GM19025 (cell line): ENCODE results near the gene NEU2.
"Not testable (repeated sequence)": the region's sequence is repeated elsewhere in the genome, so short reads cannot be mapped to it uniquely, and the experiment has no call there.

Source experiments
- ATAC-seq: cut with Tn5 transposase; IDR thresholded peaks from one replicate; pipeline ENCODE4 v1.9.1; 2021; ENCODE audit warnings: mild to moderate bottlenecking, low read depth, moderate library complexity; ENCODE audit not compliant: unreplicated experiment

Gene NEU2

DNA sequence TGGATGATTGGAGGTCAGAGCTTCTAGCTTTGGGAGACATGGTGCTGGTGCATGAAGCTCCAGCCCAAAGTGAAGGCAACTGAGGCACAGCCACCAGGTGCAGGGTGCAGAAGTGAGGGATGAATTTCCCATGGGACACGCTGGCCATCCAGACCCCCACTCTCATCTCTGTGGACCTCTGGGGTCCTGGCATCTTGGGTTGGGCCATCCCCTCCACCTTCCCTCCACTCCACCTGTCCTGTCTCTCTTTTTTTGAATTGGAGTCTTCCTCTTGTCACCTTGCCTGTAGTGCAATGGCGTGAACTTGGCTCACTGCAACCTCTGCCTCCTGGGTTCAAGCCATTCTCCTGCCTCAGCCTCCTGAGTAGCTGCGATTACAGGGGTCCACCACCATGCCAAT, 22.8 kb upstream of the NEU2 start:
- ATAC-seq, result no peak

DNA sequence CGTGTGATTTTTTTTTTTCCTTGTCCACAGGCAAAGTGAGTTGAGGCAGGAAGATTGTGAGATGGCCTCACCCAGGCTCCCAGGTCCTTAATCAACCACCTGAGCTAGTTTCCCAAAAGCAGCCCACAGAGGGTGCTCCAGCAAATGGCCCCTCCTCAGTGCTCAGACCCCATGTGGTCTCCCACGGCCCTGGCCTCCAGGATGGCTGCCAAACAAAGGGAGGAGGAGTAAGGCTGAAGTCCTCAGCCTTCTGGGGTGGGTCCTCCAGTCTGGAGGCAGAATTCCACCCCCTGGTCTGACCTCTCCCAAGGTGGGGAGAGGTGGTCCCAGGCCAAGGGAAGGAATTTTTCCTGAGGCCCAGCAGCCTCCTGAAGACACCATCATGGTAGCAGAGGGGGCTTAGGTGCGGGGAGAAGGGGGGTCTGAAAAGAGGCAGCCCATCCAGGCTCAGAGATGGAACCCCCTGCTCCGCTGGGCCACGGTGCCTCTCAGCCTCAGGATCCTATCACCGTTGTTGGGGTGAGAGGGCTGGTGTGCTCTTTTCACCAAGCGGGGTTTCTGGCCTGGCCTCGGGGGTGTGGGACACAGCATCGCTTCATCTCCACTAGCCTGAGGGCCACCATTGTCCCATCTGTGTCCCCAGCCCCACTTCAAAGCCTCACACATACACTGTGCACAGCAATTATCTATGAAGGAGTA, 21.8 kb upstream of the NEU2 start:
- ATAC-seq, result no peak

DNA sequence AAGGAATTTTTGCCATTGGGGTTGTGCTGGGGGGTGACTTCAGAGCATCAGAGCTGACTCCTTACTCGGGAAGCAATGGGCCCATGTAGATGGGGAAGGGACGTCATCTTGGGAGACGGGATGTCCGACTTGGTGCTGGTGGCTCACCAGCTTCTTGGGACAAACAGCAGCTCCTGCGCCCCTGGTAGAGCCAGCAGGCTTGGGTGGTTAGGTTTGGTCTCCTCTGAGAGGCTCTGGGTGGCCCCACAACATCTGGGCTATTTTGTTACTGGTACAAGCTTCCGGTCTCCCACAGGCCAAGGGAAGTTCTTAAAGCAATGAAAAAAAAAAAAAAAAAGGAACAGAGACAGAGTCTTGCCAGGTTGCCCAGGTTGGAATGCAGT, 21.2 kb upstream of the NEU2 start:
- ATAC-seq, result no peak

DNA sequence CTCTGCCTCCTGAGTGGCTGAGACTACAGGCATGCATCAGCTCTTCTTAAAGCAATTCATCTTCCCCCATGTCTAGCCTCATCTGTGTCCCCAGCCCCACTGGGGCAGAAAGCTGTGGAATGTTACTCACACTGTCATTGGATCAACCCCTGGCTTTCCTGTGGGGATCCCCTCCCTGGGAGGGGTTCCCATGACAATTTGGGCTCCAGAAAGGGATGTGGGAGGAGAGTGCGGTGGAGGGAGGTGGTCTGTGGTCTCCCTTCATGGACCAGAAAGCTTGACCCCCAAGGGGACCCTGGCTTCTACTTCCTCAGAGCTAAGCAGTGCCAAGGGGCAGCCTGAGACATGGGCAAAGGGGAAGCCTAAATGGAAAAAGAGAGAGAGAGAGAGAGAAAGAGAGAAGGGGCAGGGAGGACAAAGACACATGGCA, 20.8 kb upstream of the NEU2 start:
- no peak for ATAC-seq

DNA sequence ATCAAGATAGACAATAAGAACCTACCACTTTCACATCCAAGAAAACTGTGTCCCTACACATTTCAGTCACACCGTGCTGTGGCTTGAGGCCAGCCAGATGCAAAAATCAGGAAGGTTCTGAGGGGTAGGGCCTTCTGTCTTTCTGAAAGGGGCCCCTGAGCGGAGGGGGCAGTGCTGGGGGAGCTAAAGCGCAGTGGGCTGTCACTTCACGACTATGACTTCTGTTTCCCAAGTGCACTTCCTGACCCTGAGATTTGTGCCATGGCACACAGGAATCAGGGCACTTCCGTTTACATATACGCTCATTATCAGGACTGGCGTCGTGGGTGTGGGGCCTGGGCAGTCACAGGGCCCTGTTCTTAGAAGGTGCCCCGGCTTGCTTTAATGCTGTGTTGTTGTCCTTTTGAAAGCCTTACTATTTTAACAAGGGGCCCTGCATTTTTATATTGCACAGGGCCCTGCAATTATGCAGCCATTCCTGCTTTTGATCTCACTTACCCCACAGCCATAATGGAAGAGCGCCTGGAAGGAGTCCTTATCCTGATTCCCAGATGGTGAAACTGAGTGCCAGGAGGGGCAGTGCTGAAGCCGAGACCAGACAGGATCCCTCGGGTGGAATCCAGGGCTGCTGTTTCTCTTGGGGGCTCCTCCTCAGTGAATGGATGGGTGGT, 20.0 kb upstream of the NEU2 start:
- ATAC-seq, result no peak

DNA sequence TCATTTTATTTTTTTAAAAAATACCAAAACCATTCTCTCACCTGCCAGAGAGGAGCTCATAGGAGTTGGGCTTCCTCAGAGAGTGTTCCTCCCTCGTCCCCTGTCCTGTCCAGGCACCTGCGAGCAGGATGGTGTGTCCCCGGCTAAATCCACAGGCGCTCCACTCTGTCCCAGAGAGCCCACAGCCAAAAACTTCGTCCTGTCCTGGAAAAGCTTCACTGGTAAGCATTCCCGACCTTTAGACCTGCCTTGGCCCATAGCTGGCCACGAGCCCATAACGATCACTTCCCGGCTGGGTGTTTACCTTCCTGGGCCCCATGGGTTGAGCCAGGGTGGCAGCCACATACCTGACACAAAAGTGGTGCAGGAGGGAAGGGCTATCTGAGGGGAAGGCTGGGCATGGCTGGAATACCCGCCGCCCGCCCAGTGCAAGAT, 19.4 kb upstream of the NEU2 start, which contains the start of gene NGEF:
NGEF (minus strand) TSS at position 230 of the 435 bp plus-strand sequence. CDS start 38,366 bp downstream, outside the sequence.
- ATAC-seq, result no peak

DNA sequence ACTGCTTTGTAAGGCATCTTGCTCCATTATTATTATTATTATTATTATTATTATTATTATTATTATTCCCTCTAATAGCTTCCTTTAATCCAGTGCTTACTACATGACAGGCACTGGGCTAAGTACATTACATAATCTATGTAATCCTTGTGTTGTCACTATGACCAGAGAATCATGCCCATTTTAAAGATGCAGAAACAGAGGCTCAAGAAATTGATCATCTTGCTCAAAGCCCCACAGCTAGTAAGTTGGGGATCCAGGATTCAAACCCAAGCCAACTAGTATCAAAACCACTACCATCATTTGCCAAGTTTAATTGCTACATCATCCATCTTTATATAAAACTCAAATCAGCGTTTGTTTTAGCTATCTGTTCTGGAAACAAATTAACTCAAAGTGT, 18.8 kb upstream of the NEU2 start:
- ATAC-seq, result no peak

DNA sequence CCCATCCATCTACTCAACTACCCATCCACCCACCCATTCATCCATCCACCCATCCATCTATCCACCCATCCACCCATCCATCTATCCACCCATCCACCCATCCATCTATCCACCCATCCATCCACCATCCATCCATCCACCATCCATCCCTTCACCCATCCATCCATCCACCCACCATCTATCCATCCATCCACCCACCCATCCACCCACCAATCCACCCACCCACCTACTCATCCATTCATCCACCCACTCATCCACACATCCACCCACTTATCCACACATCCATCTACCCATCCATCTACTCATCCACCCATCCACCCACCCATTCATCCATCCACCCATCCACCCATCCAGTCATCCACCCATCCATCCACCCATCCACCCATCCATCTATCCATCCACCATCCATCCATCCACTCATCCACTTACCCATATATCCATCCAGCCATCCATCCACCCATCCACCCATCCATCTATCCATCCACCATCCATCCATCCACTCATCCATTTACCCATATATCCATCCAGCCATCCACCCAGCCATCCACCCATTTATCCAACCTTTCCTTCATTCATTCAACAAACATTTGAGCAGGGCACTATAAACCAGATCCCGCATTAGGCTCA, 17.3 kb upstream of the NEU2 start:
- ATAC-seq, result no peak

DNA sequence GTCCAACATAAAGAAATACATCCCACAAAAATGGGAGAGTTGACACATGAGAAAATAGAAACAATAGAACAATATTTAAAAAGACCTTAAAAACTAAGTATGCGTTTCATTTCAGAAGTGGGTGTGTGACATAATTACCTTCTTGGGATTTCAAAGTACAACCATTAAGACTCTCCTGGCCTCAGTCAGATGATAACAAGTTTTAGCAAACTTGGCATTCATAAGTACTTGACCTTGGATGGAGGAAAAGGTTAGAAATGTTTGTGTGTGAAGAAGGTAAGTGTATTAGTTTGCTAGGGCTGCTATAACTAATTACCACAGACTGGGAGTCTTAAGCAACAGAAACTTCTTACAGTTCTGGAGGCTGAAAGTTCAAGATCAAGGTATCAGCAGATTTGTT, 14.5 kb upstream of the NEU2 start:
- ATAC-seq, result no peak

DNA sequence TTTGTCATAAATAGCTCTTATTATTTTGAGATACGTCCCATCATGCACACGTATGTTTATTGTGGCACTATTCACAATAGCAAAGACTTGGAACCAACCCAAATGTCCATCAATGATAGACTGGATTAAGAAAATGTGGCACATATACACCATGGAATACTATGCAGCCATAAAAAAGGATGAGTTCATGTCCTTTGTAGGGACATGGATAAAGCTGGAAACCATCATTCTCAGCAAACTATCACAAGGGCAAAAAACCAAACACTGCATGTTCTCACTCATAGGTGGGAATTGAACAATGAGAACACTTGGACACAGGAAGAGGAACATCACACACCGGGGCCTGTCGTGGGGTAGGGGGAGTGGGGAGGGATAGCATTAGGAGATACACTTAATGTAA, 12.9 kb upstream of the NEU2 start:
- not testable (repeated sequence) for ATAC-seq

DNA sequence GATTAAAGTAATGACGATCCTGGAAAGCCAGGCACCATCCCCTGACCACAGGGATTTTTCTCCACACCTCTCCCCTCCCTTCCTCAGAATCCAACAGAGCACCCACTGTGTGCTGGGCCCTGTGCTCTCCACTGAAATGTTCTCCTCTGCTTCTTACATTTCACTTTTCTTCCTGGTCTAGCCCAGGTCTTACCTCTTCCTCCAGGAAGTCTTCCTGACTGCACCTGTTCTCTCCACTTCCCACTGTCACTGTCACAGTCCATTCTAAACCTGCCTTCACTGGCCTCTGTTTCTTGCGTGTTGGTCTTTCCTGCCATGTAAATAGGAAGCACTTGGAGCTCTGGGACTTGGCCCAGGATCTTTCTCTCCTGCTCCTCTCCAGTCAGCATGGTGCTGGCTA, 12.0 kb upstream of the NEU2 start:
- no peak for ATAC-seq

DNA sequence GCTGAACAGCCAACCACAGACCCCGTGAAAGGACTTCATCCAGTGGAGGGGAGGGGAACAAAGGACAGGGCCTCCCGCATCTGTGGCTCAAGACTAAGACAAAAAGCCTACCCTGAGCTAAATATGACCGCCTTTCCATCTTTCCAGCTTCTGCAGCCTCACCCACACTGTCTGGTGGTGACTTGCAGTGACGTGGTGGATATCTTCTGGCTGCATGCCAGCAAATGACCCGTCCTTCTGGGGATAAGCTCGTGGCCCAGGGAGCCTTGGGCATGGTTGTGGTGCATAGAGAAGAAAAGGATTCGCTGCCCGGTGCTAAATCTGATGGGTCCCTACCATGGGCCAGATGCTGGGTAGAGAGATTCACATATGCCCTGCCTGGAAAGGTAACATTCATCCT, 10.7 kb upstream of the NEU2 start:
- ATAC-seq, result no peak

DNA sequence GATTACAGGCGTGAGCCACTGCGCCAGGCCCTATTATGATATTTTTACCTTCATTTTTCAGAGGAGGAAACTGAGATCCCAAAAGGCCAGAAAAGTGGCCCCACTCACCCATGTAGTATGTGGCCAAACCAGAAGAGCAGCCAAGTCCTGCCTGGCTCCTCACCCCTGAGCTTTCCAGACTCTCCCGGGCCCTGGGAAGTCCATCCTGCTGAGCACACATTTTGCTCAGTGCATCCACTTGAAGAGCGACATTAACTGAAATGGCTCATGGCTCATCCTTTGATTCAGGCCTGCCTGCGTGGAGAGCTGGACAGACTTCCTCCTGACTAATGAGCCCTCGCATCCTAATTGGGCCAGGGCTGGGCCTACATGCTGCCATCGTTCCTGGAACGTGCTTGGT, 9.9 kb upstream of the NEU2 start:
- ATAC-seq, result no peak

DNA sequence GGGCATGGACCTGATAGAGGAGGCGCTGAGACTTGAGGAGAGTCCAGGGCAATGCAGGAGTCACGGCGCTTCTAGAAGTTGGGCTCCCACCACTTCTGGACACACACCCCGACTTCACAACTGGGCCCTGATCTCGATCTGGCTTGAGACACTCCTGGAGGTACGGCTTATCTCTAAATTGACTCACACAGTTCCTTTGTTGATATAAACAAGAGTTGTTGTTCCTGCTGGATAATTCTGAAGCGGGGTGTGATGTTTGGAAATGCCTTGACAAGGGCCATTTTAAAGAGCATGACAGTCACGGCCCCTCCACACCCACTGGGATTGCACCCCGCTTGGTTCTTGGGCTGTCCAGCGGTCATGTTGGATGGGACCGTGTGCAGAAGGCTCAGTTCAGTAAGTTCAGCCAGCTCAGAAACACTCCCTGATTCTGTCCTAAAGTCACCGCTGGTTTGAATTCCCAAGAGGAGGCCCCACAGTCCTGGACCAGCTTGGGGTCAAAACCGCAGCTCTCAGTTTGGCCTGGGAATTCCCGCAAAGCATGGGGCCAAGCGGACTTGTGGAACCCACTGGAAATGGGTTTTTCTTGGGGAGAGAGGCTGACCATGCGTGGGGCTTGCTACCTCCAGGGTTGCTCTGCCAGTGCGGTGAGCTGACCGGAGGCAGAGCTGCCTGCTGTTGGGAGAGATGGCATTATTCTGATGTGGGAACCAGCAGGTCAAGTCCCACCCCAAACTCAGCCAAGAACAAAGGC, 9.3 kb upstream of the NEU2 start:
- ATAC-seq, result no peak

DNA sequence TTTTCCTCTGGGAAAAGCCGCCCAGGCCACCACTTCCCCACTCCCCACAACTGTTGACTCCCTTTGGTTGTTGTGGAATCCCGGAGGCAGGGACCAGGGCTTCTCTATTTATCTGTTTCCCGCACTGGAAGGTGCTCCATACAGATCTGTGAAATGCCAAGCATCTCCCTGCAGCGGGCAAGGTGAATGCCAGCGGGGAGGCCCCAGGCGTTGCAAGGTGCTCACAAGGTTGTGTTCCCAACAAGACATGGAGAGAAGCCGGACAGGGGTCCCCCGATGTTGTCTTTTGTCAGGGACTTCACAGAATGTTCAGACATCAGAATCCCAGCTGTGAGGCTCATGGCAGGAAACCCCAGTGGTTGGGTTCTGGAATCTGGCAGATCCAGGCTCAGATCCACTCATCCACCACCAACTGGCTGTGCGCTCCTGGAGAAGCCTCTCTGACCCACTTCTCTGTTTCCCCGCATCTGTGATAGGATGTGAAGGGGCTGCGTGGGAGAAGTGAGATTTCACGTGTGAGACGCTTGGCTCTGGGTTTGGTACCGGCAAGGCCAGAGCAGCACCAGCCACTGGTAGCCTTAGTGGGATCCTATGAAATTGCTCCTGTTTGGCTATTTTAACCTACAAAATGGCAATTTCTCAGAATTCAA, 8.6 kb upstream of the NEU2 start:
- ATAC-seq, result no peak

DNA sequence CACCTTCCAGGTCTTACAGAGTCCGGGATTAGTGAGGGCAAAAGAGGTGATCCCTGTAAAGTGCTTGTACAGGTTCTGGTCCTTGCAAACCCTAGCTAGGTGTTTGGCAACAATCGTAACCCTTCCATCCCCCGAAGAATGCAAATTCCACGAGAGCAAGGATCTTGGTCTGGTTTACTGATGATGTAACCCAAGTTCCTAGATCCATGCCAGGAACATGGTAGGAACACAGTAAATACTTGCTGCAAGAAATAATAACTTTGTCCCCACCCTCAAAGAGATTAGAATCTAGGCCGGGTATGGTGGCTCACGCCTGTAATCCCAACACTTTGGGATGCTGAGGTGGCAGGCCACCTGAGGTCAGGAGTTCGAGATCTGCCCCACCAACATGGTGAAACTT, 6.8 kb upstream of the NEU2 start:
- no peak for ATAC-seq

DNA sequence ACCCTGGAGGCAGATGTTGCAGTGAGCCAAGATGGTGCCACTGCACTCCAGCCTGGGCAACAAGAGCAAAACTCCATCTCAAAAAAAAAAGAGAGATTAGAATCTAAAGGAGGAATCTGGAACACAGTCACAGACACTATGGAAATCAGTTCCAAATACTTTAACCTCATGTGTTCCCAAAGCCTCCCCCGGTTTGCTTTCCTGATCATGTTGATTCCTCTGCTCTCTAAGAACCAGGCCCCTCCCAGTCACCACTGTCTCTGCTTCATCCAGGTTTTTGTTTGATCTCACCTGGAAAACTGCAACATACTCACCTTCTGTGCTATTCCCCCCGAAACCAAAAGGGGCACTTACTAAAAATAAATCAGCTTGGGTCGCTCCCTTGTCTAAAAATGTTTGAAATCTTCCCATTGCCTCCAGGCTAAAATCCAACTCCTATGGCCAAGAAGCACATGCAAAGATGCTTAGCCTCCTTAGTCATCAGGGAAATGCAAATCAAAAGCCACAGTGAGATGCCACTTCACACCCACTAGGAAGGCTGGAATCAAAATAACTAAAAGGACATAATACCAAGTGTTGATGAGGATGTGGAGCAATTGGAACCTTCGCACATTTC, 6.2 kb upstream of the NEU2 start:
- no peak for ATAC-seq

DNA sequence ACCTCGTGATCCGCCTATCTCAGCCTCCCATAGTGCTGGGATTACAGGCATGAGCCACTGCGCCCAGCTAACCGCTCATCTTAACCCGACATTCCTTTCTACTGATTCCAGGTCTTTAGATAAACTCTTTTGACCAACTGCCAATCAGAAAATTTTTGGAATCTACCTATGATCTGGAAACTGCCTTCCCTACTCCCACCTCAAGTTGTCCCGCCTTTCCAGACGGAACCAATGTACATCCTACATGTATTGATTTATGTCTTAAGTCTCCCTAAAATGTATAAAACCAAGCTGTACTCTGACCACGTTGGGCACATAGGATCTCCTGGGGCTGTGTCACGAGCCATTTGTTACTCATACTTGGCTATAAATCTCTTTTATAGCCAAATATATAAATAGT, 3.2 kb upstream of the NEU2 start:
- ATAC-seq, result no peak

DNA sequence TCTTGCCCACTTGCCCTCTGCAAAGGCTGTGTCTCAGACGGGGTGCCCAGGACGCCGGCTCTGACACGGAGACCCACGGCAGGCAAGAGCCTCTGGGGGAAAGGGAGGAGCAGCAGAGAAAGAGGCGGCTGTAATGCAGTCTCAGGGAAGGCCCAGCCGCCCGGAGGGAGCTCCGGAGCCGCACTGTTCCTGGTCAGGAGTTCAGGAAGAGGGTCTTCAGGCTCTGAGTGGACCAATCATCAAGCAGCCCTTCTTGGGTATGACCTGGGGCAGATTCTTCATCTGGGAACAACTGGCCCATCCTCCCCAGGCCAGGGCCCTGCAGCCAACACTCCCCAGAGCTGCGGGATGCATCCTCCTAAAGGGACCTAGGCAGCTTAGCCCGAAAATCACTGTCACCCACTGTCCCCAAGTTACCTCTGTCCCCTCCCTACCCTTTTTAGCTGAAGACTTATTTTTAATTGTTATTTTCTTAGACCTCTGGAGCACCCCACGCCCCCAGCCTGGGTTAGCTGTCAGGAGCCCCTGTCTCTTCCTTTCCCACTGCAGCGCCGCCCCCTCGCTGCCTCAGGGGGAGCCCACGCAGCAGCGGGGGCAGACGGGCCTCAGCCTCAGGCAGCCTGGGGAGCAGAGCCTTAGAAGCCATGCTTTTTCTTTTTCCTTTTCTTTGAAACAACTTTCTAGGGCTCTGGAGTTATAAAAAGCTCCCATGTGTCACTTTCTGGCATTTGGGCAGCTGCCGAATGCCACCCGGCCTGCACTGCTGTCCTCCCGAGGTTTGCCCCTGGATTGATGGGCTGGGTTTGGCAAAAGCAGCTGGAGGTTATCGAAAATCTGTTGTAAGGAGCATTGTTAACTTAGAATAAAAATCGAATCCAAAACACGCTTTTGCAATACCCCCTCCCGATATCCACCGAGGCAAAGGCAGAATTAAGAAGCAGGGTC, 644 bp upstream of the NEU2 start:
- ATAC-seq, result no peak
